GM19467 (cell line): ENCODE measurements around the gene TBX2.

Experiments used
- ATAC-seq: cut with Tn5 transposase; IDR thresholded peaks from one replicate; pipeline ENCODE4 v1.9.1; 2021; ENCODE audit warnings: mild to moderate bottlenecking, moderate library complexity; ENCODE audit not compliant: unreplicated experiment

TBX2 gene

GRCh38 chr17:61411261-61412142 lies 11.9 kb downstream of the TBX2 start:
- peak; percentile 7 for ATAC-seq

GRCh38 chr17:61412143-61412859 lies 12.7 kb downstream of the TBX2 start:
- ATAC-seq, result peak; percentile 51

- ATAC-seq, result no peak
Measured at GRCh38 chr17:61412860-61413660, 13.4 kb downstream of the TBX2 start.

- no peak for ATAC-seq
Measured at GRCh38 chr17:61413661-61414126, 14.1 kb downstream of the TBX2 start.

GRCh38 chr17:61414141-61414935 lies 14.7 kb downstream of the TBX2 start:
- ATAC-seq, result no peak

GRCh38 chr17:61414936-61415251 lies 15.3 kb downstream of the TBX2 start:
- ATAC-seq, result no peak

GRCh38 chr17:61415374-61416210 lies 15.9 kb downstream of the TBX2 start:
- no peak for ATAC-seq

- ATAC-seq, result no peak
Measured at GRCh38 chr17:61416211-61416539, 16.5 kb downstream of the TBX2 start.

GRCh38 chr17:61416540-61417363 lies 17.1 kb downstream of the TBX2 start:
- ATAC-seq, result peak; percentile 45

GRCh38 chr17:61418449-61418848 lies 18.8 kb downstream of the TBX2 start:
- no peak for ATAC-seq

- no peak for ATAC-seq
Measured at GRCh38 chr17:61419496-61420046, 19.9 kb downstream of the TBX2 start.

- no peak for ATAC-seq
Measured at GRCh38 chr17:61420052-61420451, 20.4 kb downstream of the TBX2 start.

GRCh38 chr17:61420745-61421398 lies 21.2 kb downstream of the TBX2 start:
- no peak for ATAC-seq

- ATAC-seq, result no peak
Measured at GRCh38 chr17:61421460-61421859, 21.8 kb downstream of the TBX2 start.

- no peak for ATAC-seq
Measured at GRCh38 chr17:61422116-61422799, 22.6 kb downstream of the TBX2 start.

GRCh38 chr17:61422869-61423268 lies 23.2 kb downstream of the TBX2 start:
- ATAC-seq, result no peak

GRCh38 chr17:61423967-61424649 lies 24.5 kb downstream of the TBX2 start:
- no peak for ATAC-seq
